Stomach smooth muscle (tissue), 2 donors: ENCODE measurements around the gene ZMYM2.
"Not testable (repeated sequence)": the region's sequence is repeated elsewhere in the genome, so short reads cannot be mapped to it uniquely, and the experiment has no call there.

Source experiments
- H3K27ac ChIP-seq: one replicate; pipeline ENCODE4 v1.7.0; 2013; ENCODE audit warnings: mild to moderate bottlenecking, low read length, inconsistent platforms
- H3K27me3 ChIP-seq, 2 donors: one replicate each; pipeline ENCODE4 v1.7.0; 2013; ENCODE audit warnings: low read length in 2 of 2; ENCODE audit not compliant: insufficient read depth in 2 of 2, control insufficient read depth in 1 of 2
- H3K36me3 ChIP-seq, 2 donors: one replicate each; pipeline ENCODE4 v1.7.0; 2013; ENCODE audit warnings: low read length in 2 of 2; ENCODE audit not compliant: control insufficient read depth in 2 of 2, insufficient read depth in 2 of 2
- H3K4me1 ChIP-seq: one replicate; pipeline ENCODE4 v1.7.0; 2013; ENCODE audit warnings: low read length; ENCODE audit not compliant: control insufficient read depth, insufficient read depth
- H3K4me3 ChIP-seq, 2 donors: one replicate each; pipeline ENCODE4 v1.7.0; 2013; ENCODE audit warnings: low read length in 2 of 2
- H3K9ac ChIP-seq, 2 donors: one replicate each; pipeline ENCODE4 v1.7.0; 2013; ENCODE audit warnings: low read length in 2 of 2, mild to moderate bottlenecking in 1 of 2
- H3K9me3 ChIP-seq, 2 donors: one replicate each; pipeline ENCODE4 v1.7.0; 2013; ENCODE audit warnings: low read length in 2 of 2; ENCODE audit not compliant: control insufficient read depth in 2 of 2
- donor health status: healthy.
- donor health status: Pancreatic carcinoma.

Gene ZMYM2

GRCh38 chr13:20016649-20017364 lies 58.3 kb downstream of the ZMYM2 start:
- H3K9me3 ChIP-seq = peaks cover 0 to 9% of the 10 kb centered on the region in 2 donors
- H3K27me3 ChIP-seq = no peaks in the 10 kb centered on the region
- peaks cover 2 to 12% of the 10 kb centered on the region in 2 donors for H3K36me3 ChIP-seq
- no peak overlapping the region for H3K9ac ChIP-seq
- H3K4me1 ChIP-seq = no peaks in the 10 kb centered on the region
- no peak overlapping the region for H3K4me3 ChIP-seq
- H3K27ac ChIP-seq = no peak overlapping the region

GRCh38 chr13:20017365-20017711 lies 58.8 kb downstream of the ZMYM2 start:
- Histone ChIP-seq H3K9me3 (peaks cover 0 to 9% of the 10 kb centered on the region in 2 donors), H3K4me3 (no peak overlapping the region), H3K27me3 (no peaks in the 10 kb centered on the region), H3K9ac (no peak overlapping the region), H3K4me1 (no peaks in the 10 kb centered on the region), H3K27ac (no peak overlapping the region), H3K36me3 (peaks cover 2 to 14% of the 10 kb centered on the region in 2 donors)

DNA sequence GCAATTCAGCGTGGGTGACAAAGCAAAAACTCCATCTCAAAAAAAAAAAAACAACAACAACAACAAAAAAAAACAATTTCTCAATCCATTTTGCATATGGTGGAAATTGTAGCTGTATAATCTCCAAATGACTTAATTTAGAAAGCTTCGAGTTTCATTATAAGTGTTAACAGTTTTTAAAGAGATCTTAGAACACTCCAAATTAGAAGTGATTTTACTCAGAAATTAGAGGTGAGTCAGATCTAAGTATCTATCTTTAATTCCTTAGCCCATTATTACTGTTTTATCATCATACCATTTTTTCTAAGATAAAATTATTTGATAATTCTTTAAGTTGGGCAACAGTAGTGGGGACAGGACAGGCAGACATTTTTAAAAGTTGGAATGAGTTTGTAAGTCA lies 60.5 kb downstream of the ZMYM2 start:
- Histone ChIP-seq H3K9me3 (peaks cover 0 to 9% of the 10 kb centered on the region in 2 donors), H3K4me3 (no peak overlapping the region), H3K27ac (no peak overlapping the region), H3K36me3 (peaks cover 2 to 14% of the 10 kb centered on the region in 2 donors), H3K4me1 (no peaks in the 10 kb centered on the region), H3K9ac (no peak overlapping the region), H3K27me3 (no peaks in the 10 kb centered on the region)

GRCh38 chr13:20024702-20025101 lies 66.2 kb downstream of the ZMYM2 start:
- Histone ChIP-seq H3K9ac (no peak overlapping the region), H3K4me1 (no peaks in the 10 kb centered on the region), H3K27ac (no peak overlapping the region), H3K4me3 (no peak overlapping the region), H3K9me3 (no peaks in the 10 kb centered on the region), H3K36me3 (peaks cover 2 to 9% of the 10 kb centered on the region in 2 donors), H3K27me3 (no peaks in the 10 kb centered on the region)

DNA sequence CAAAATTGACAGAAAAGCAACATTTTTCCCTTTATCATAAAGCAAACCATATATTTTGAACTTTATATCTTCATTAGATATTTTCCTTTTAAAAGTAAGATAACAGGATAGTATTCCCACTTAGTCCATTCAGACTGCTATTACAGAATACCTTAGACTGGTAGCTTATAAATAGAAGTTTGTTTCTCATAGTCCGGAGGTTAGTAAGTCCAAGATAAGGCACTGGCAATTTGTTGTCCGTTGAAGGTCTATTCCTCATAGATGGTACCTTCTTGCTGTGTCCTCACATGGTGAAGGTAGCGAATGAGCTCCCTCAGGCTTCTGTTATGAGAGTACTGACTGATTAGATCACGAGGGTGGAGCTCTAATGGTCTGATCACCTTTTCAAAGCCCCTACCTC lies 70.4 kb downstream of the ZMYM2 start:
- H3K36me3 ChIP-seq = peaks cover 6 to 19% of the 10 kb centered on the region in 2 donors
- H3K9me3 ChIP-seq = no peaks in the 10 kb centered on the region
- H3K4me1 ChIP-seq = no peaks in the 10 kb centered on the region
- no peak overlapping the region for H3K9ac ChIP-seq
- no peak overlapping the region for H3K27ac ChIP-seq
- no peak overlapping the region for H3K4me3 ChIP-seq
- H3K27me3 ChIP-seq = no peaks in the 10 kb centered on the region

DNA sequence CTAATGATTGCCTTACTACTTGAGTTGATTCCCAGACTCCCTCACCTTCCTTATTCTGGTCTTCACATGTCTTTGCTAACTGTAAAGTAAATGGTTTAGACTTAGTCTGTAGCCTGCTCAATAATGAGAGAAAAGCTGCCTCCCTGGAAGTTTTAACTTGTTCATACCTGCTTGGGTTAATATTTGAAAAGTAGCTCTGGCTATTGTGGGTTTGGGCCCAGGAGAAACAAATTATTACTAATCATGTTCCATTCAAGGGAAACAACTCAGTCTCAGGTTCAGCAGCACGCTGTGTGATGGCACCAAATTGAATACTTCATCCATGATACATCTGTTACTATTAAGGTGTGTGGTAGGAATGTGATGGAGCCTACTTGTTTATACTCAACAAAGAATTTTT lies 75.0 kb downstream of the ZMYM2 start:
- Histone ChIP-seq H3K9ac (no peak overlapping the region), H3K27me3 (no peaks in the 10 kb centered on the region), H3K36me3 (peaks cover 12 to 31% of the 10 kb centered on the region in 2 donors), H3K4me3 (no peak overlapping the region), H3K4me1 (no peaks in the 10 kb centered on the region), H3K27ac (no peak overlapping the region), H3K9me3 (no peaks in the 10 kb centered on the region)

GRCh38 chr13:20035130-20035529 lies 76.6 kb downstream of the ZMYM2 start:
- Histone ChIP-seq H3K27me3 (no peaks in the 10 kb centered on the region), H3K36me3 (peaks cover 12 to 31% of the 10 kb centered on the region in 2 donors), H3K9ac (no peak overlapping the region), H3K4me1 (no peaks in the 10 kb centered on the region), H3K27ac (no peak overlapping the region), H3K4me3 (no peak overlapping the region), H3K9me3 (no peaks in the 10 kb centered on the region)

GRCh38 chr13:20037908-20038307 lies 79.4 kb downstream of the ZMYM2 start:
- Histone ChIP-seq H3K4me1 (no peaks in the 10 kb centered on the region), H3K9ac (no peak overlapping the region), H3K36me3 (peaks cover 12 to 26% of the 10 kb centered on the region in 2 donors), H3K27ac (no peak overlapping the region), H3K9me3 (no peaks in the 10 kb centered on the region), H3K27me3 (no peaks in the 10 kb centered on the region), H3K4me3 (no peak overlapping the region)

- H3K36me3 ChIP-seq = peaks cover 16 to 20% of the 10 kb centered on the region in 2 donors
- H3K27me3 ChIP-seq = not testable (repeated sequence)
Observed at GRCh38 chr13:20042603-20043002, 84.1 kb downstream of the ZMYM2 start.

GRCh38 chr13:20043207-20043925 lies 84.8 kb downstream of the ZMYM2 start:
- Histone ChIP-seq H3K36me3 (peaks cover 11 to 12% of the 10 kb centered on the region in 2 donors), H3K27me3 (no peaks in the 10 kb centered on the region), H3K9ac (no peak overlapping the region), H3K4me3 (no peak overlapping the region), H3K4me1 (no peaks in the 10 kb centered on the region), H3K27ac (no peak overlapping the region), H3K9me3 (no peaks in the 10 kb centered on the region)

More at GRCh38 chr13:20042603-20043002, 84.1 kb downstream of the ZMYM2 start:
- H3K4me3 ChIP-seq, H3K27ac ChIP-seq, H3K9ac ChIP-seq, H3K4me1 ChIP-seq, H3K9me3 ChIP-seq: not testable (repeated sequence)

DNA sequence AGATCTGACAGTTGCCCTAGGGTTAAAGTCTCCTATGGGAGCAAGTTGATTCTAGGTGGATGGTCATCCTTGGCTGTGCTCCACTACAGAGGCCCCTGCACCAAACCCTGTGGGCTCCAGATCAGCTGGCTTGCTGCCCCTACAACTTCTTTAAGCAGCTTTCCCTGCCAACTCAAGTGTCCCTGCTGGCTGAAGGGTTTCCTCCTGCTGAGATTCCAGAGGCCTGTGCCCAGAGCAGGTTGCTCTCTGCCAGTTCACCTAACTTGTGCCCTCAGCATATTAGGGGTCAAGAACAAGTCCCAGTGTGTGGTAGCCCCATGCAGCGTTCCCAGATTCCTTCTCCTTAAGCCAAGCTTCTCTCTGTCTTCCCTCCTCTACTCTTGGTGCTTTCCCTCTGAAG lies 85.6 kb downstream of the ZMYM2 start:
- Histone ChIP-seq H3K9ac (no peak overlapping the region), H3K4me3 (no peak overlapping the region), H3K27me3 (no peaks in the 10 kb centered on the region), H3K27ac (no peak overlapping the region), H3K4me1 (no peaks in the 10 kb centered on the region), H3K9me3 (no peaks in the 10 kb centered on the region), H3K36me3 (peaks cover 11% of the 10 kb centered on the region in 2 donors)
